DOHH2 (cell line): ENCODE results near the gene RNF17.

Experiments used
- H3F3A ChIP-seq: fragments of 200-600 bp; sonication (generic), shearing (Covaris generic); 2 replicates; pipeline ENCODE4 v1.6.0; 2016; ENCODE audit warnings: antibody characterized with exemption, mild to moderate bottlenecking; ENCODE audit not compliant: control insufficient read depth, insufficient read depth
- H3K27ac ChIP-seq: fragments of 200-600 bp; sonication (generic); 2 replicates; pipeline ENCODE4 v1.5.1; 2014; ENCODE audit warnings: low read depth, mild to moderate bottlenecking, low read length, moderate library complexity
- H3K27me3 ChIP-seq: fragments of 200-600 bp; sonication (generic); 2 replicates; pipeline ENCODE4 v1.6.1; 2014; ENCODE audit warnings: mild to moderate bottlenecking, low read length, mixed read lengths; ENCODE audit not compliant: control insufficient read depth
- H3K36me3 ChIP-seq: fragments of 200-600 bp; sonication (generic); 2 replicates; pipeline ENCODE4 v1.6.1; 2014; ENCODE audit warnings: mild to moderate bottlenecking, low read length, moderate library complexity, mixed read lengths; ENCODE audit not compliant: control insufficient read depth
- H3K4me1 ChIP-seq: fragments of 200-600 bp; sonication (generic); 2 replicates; pipeline ENCODE4 v1.6.1; 2014; ENCODE audit warnings: mild to moderate bottlenecking, low read length, mixed read lengths; ENCODE audit not compliant: control insufficient read depth
- H3K4me2 ChIP-seq: fragments of 200-600 bp; sonication (generic); 2 replicates; pipeline ENCODE4 v1.6.0; 2014; ENCODE audit warnings: mild to moderate bottlenecking, low read length, moderate library complexity
- H3K4me3 ChIP-seq: fragments of 200-600 bp; sonication (generic); 2 replicates; pipeline ENCODE4 v1.5.1; 2014; ENCODE audit warnings: mild to moderate bottlenecking, low read length, mixed read lengths
- H3K79me2 ChIP-seq: fragments of 200-600 bp; sonication (generic); 2 replicates; pipeline ENCODE4 v1.6.1; 2014; ENCODE audit warnings: mild to moderate bottlenecking, low read length, mixed read lengths; ENCODE audit not compliant: control insufficient read depth
- H3K9me2 ChIP-seq: fragments of 200-600 bp; sonication (generic); replicated peaks from 2 replicates; pipeline ENCODE4 v1.6.1; 2014; ENCODE audit warnings: mild to moderate bottlenecking, low read length, mixed read lengths; ENCODE audit not compliant: control insufficient read depth
- H3K9me3 ChIP-seq: fragments of 200-600 bp; sonication (generic); 2 replicates; pipeline ENCODE4 v1.6.1; 2014; ENCODE audit warnings: antibody characterized with exemption, low read length, mixed read lengths; ENCODE audit not compliant: control insufficient read depth, insufficient read depth
- H4K20me1 ChIP-seq: fragments of 200-600 bp; sonication (generic); 2 replicates; pipeline ENCODE4 v1.6.0; 2014; ENCODE audit warnings: low read depth, mild to moderate bottlenecking, antibody characterized with exemption, low read length, moderate library complexity; ENCODE audit not compliant: control insufficient read depth, insufficient read depth
- CTCF ChIP-seq: fragments of 200-600 bp; sonication (generic); IDR thresholded peaks from one replicate; pipeline ENCODE4 v1.5.1; 2014; ENCODE audit warnings: antibody characterized with exemption, mild to moderate bottlenecking, low read depth, low read length; ENCODE audit not compliant: poor library complexity, severe bottlenecking
- EZH2phosphoT487 ChIP-seq: fragments of 200-600 bp; sonication (generic); IDR thresholded peaks from 2 replicates; pipeline ENCODE4 v1.6.1; 2017; ENCODE audit warnings: borderline replicate concordance, mild to moderate bottlenecking, antibody characterized with exemption, low read length, moderate library complexity, mixed read lengths

Gene RNF17

GRCh38 chr13:24863748-24864540 lies 100.0 kb downstream of the RNF17 start:
- Histone ChIP-seq H3F3A (0 out of 2 replicates have a peak, but pooled peaks cover 2% of the 10 kb centered on the region), H3K9me2 (no peaks in the 10 kb centered on the region), H3K4me3 (no peak overlapping the region), H3K27ac (no peak overlapping the region), H3K4me1 (no peaks in the 10 kb centered on the region), H4K20me1 (no peaks in the 10 kb centered on the region), H3K79me2 (no peaks in the 10 kb centered on the region), H3K27me3 (peaks cover 30% of the 10 kb centered on the region), H3K4me2 (no peak overlapping the region), H3K36me3 (no peaks in the 10 kb centered on the region), H3K9me3 (no peaks in the 10 kb centered on the region)
- TF ChIP-seq EZH2phosphoT487 (no peak), CTCF (no peak)

- Histone ChIP-seq H3K9me3 (no peaks in the 10 kb centered on the region), H3F3A (0 out of 2 replicates have a peak, but pooled peaks cover 2% of the 10 kb centered on the region), H3K4me2 (no peak overlapping the region), H4K20me1 (no peaks in the 10 kb centered on the region), H3K27me3 (peaks cover 31% of the 10 kb centered on the region), H3K79me2 (no peaks in the 10 kb centered on the region), H3K4me1 (no peaks in the 10 kb centered on the region), H3K4me3 (no peak overlapping the region), H3K9me2 (no peaks in the 10 kb centered on the region), H3K36me3 (no peaks in the 10 kb centered on the region), H3K27ac (no peak overlapping the region)
- no peak for TF ChIP-seq EZH2phosphoT487
- no peak for TF ChIP-seq CTCF
These were observed 100.6 kb downstream of the RNF17 start for GRCh38 chr13:24864579-24864978.

GRCh38 chr13:24865163-24865953 lies 101.4 kb downstream of the RNF17 start:
- Histone ChIP-seq H3K9me2 (no peaks in the 10 kb centered on the region), H3K27ac (no peak overlapping the region), H4K20me1 (no peaks in the 10 kb centered on the region), H3K4me1 (no peaks in the 10 kb centered on the region), H3K9me3 (no peaks in the 10 kb centered on the region), H3K4me3 (no peak overlapping the region), H3K27me3 (peaks cover 28% of the 10 kb centered on the region), H3K36me3 (no peaks in the 10 kb centered on the region), H3F3A (0 out of 2 replicates have a peak, but pooled peaks cover 2% of the 10 kb centered on the region), H3K79me2 (no peaks in the 10 kb centered on the region), H3K4me2 (no peak overlapping the region)
- peak; percentile 28 for TF ChIP-seq CTCF
- no peak for TF ChIP-seq EZH2phosphoT487
